ENCODE data around the gene MAP4K4. TPM values are rescaled to one million over a fixed set of nuclear protein-coding genes. Genes with fewer than 3 reads are reported as not detected.

Gene MAP4K4
- total RNA-seq, 2 experiments from 2014 or later = 67.2 to 181 TPM

DNA sequence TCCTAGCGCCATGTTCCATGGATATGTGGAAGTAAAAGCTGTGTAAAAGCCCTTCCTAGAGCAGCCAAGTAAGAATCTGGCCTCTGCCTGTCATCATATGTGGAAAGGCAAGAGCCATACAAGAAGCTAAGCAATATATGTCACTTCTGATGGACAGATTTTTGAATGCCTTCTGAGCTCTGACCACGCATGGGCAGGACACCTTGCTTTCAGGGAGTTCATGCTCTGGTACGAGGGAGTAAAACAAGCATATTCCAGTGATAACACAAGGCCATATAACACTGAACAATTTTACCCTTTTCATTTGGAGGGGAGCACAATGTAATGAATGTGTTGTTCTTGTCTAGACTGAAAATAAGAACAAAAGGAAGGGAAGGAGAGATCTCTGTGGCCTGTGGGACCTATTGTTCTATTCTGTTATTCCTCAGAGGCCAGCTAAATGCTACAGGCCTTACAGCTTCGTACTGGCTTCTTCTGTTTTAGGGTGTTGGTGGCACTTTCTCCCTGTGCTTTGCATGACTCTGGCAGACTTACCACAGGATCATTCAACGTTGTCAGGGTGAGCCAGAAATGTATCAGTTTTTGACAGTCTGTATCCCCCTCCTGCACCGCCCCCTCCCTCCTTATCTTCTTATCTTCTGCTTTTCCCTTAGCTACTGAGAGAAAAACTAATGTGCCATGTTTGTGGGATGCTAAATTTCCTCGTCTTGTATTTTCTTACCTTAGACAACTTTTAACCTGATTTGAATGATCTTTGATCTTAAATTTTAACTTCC is 99.5 kb downstream of the MAP4K4 start:
- intact Hi-C loops (cut with micrococcal nuclease; ENCODE audit: unreplicated experiment) = no loop called here
- no TSS peak for BruUV-seq (replicated peaks)
- peaks cover 30% of the 10 kb centered on the region; the same call in 1 of the 2 replicates for H3K79me2 ChIP-seq (ENCODE audit: insufficient read depth, low read depth, low read length)

DNA sequence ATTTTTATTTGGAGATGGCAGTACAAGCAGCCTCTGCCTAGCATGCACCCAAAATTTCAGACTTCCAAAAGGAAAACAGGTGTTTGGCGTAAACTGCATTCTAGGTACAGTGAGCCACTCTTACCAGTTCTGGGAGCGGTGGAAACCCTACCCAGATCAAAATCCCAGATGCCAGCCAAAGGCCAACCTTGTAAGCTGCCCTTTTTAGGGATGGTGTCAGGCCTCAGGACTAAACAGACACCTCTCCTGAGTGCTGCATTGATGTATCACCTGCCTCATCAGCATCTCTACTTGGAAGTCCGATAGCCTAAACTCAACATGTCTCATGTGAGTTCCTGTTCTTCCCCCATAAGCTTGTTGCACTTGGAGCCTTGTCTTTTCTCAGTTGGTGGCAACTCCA is 104.0 kb downstream of the MAP4K4 start:
- 0 out of 2 replicates have a peak, but pooled peaks cover 8% of the 10 kb centered on the region for H4K20me1 ChIP-seq (ENCODE audit: insufficient read depth, low read length)
- ChIA-PET CTCF (ENCODE audit: unreplicated experiment) (no interaction called here), POLR2A (no interaction called here)
- no peak overlapping the region for H3K4me3 ChIP-seq (ENCODE audit: low read depth, low read length, poor library complexity, severe bottlenecking)
- H3K36me3 ChIP-seq (ENCODE audit: insufficient read depth, low read length) = peaks cover 11% of the 10 kb centered on the region; the same call in 1 of the 2 replicates
- no peak for TF ChIP-seq EZH2phosphoT487 (IDR thresholded peaks at IDR 0.05; ENCODE audit: borderline replicate concordance, low read depth, low read length)
- TF ChIP-seq, protein P1, sequence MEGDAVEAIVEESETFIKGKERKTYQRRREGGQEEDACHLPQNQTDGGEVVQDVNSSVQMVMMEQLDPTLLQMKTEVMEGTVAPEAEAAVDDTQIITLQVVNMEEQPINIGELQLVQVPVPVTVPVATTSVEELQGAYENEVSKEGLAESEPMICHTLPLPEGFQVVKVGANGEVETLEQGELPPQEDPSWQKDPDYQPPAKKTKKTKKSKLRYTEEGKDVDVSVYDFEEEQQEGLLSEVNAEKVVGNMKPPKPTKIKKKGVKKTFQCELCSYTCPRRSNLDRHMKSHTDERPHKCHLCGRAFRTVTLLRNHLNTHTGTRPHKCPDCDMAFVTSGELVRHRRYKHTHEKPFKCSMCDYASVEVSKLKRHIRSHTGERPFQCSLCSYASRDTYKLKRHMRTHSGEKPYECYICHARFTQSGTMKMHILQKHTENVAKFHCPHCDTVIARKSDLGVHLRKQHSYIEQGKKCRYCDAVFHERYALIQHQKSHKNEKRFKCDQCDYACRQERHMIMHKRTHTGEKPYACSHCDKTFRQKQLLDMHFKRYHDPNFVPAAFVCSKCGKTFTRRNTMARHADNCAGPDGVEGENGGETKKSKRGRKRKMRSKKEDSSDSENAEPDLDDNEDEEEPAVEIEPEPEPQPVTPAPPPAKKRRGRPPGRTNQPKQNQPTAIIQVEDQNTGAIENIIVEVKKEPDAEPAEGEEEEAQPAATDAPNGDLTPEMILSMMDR (conservative IDR thresholded peaks at IDR 0.05; ENCODE audit: low read length) = no peak
- H3K4me2 ChIP-seq (ENCODE audit: low read length) = no peak overlapping the region
- peaks cover 32% of the 10 kb centered on the region; the same call in 1 of the 2 replicates for H3K79me2 ChIP-seq (ENCODE audit: insufficient read depth, low read depth, low read length)
- H2AFZ ChIP-seq (ENCODE audit: low read length) = no peak overlapping the region
- no peaks in the 10 kb centered on the region for H3K9me3 ChIP-seq (ENCODE audit: low read length)
- no peak overlapping the region for H3K27ac ChIP-seq (ENCODE audit: low read depth, low read length, poor library complexity, severe bottlenecking)
- no TSS peak for BruUV-seq (replicated peaks)
- no peak for DNase-seq (ENCODE audit: low spot score)
- intact Hi-C loops (cut with micrococcal nuclease; ENCODE audit: unreplicated experiment) = no loop called here
- H3K4me1 ChIP-seq (ENCODE audit: insufficient read depth, low read length, poor library complexity, severe bottlenecking) = peaks cover 14% of the 10 kb centered on the region
- no peaks in the 10 kb centered on the region for H3K9me2 ChIP-seq (ENCODE audit: insufficient read depth, low read length)

More for the DNA sequence above, 99.5 kb downstream of the MAP4K4 start:
- peaks cover 26% of the 10 kb centered on the region for H3K36me3 ChIP-seq (ENCODE audit: insufficient read depth, low read length)
- no peaks in the 10 kb centered on the region for H3K9me3 ChIP-seq (ENCODE audit: low read length)
- ChIA-PET POLR2A (interaction anchor here (0.6 to 1.8 kb wide), 7 partner anchors 10 to 91 kb away, joined by 3 to 7 read pairs (median 4); no protein-coding TSS in a partner anchor), CTCF (ENCODE audit: unreplicated experiment) (no interaction called here)
- H3K4me2 ChIP-seq (ENCODE audit: low read length) = no peak overlapping the region
- H3K27ac ChIP-seq (ENCODE audit: low read depth, low read length, poor library complexity, severe bottlenecking) = no peak overlapping the region
- no peaks in the 10 kb centered on the region for H4K20me1 ChIP-seq (ENCODE audit: insufficient read depth, low read length)
- TF ChIP-seq EZH2phosphoT487 (IDR thresholded peaks at IDR 0.05; ENCODE audit: borderline replicate concordance, low read depth, low read length) = no peak
- TF ChIP-seq, protein P1 (conservative IDR thresholded peaks at IDR 0.05; ENCODE audit: low read length) = no peak
- H3K9me2 ChIP-seq (ENCODE audit: insufficient read depth, low read length) = no peaks in the 10 kb centered on the region
- H2AFZ ChIP-seq (ENCODE audit: low read length) = no peak overlapping the region
- H3K4me3 ChIP-seq (ENCODE audit: low read depth, low read length, poor library complexity, severe bottlenecking) = no peak overlapping the region
- no peaks in the 10 kb centered on the region for H3K4me1 ChIP-seq (ENCODE audit: insufficient read depth, low read length, poor library complexity, severe bottlenecking)
- DNase-seq (ENCODE audit: low spot score) = no peak

DNA sequence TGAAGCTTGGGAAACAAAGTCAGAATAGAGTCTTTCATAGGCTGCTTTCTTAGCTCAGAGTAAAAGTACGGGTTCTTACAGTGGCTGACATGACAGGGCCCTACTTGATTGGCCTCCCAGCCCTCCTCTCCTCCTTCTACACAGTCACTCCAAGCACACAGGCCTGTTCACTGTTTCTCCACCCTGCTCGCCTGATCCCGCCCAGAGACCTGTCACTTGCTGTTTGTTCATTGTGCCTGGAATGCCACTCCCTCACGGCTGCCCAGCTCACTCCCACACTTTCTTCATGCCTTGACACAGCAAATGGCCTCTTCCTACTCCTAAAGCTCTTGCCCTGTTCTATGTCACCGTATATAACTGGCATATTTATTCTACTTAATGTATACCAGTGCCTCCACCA is 104.8 kb downstream of the MAP4K4 start:
- Histone ChIP-seq H3K4me1 (ENCODE audit: insufficient read depth, low read length, poor library complexity, severe bottlenecking) (peaks cover 19% of the 10 kb centered on the region), H3K4me2 (ENCODE audit: low read length) (no peak overlapping the region), H3K79me2 (ENCODE audit: insufficient read depth, low read depth, low read length) (peaks cover 25% of the 10 kb centered on the region; the same call in 1 of the 2 replicates), H3K9me2 (ENCODE audit: insufficient read depth, low read length) (no peaks in the 10 kb centered on the region), H2AFZ (ENCODE audit: low read length) (no peak overlapping the region), H3K27ac (ENCODE audit: low read depth, low read length, poor library complexity, severe bottlenecking) (no peak overlapping the region), H3K9me3 (ENCODE audit: low read length) (no peaks in the 10 kb centered on the region), H4K20me1 (ENCODE audit: insufficient read depth, low read length) (0 out of 2 replicates have a peak, but pooled peaks cover 8% of the 10 kb centered on the region), H3K36me3 (ENCODE audit: insufficient read depth, low read length) (peaks cover 12% of the 10 kb centered on the region; the same call in 1 of the 2 replicates), H3K4me3 (ENCODE audit: low read depth, low read length, poor library complexity, severe bottlenecking) (no peak overlapping the region)
- TF ChIP-seq, protein P1 (conservative IDR thresholded peaks at IDR 0.05; ENCODE audit: low read length) = no peak
- TF ChIP-seq EZH2phosphoT487 (IDR thresholded peaks at IDR 0.05; ENCODE audit: borderline replicate concordance, low read depth, low read length) = no peak
- no TSS peak for BruUV-seq (replicated peaks)
- intact Hi-C loops (cut with micrococcal nuclease; ENCODE audit: unreplicated experiment) = no loop called here
- no peak for DNase-seq (ENCODE audit: low spot score)
- POLR2A ChIA-PET = no interaction called here
- CTCF ChIA-PET (ENCODE audit: unreplicated experiment) = no interaction called here
